GM18907 (cell line): Measurements from ENCODE around the gene CXCL1.

Experiments used
- ATAC-seq: cut with Tn5 transposase; IDR thresholded peaks from one replicate; pipeline ENCODE4 v1.9.1; 2021; ENCODE audit warnings: mild to moderate bottlenecking, moderate library complexity; ENCODE audit not compliant: unreplicated experiment

The CXCL1 gene

DNA sequence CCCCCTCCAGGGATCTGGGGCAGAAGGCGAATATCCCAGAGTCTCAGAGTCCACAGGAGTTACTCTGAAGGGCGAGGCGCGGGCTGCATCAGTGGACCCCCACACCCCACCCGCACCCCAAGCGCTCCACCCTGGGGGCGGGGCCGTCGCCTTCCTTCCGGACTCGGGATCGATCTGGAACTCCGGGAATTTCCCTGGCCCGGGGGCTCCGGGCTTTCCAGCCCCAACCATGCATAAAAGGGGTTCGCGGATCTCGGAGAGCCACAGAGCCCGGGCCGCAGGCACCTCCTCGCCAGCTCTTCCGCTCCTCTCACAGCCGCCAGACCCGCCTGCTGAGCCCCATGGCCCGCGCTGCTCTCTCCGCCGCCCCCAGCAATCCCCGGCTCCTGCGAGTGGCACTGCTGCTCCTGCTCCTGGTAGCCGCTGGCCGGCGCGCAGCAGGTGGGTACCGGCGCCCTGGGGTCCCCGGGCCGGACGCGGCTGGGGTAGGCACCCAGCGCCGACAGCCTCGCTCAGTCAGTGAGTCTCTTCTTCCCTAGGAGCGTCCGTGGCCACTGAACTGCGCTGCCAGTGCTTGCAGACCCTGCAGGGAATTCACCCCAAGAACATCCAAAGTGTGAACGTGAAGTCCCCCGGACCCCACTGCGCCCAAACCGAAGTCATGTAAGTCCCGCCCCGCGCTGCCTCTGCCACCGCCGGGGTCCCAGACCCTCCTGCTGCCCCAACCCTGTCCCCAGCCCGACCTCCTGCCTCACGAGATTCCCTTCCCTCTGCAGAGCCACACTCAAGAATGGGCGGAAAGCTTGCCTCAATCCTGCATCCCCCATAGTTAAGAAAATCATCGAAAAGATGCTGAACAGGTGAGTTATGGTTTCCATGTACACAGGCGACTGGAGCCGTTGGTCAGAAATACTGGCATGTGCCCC lies at the start of gene CXCL1:
Gene CXCL1 (plus strand): TSS at position 264 of the 926 bp plus-strand sequence. CDS start 78 bp downstream, at position 342.
- no peak for ATAC-seq

DNA sequence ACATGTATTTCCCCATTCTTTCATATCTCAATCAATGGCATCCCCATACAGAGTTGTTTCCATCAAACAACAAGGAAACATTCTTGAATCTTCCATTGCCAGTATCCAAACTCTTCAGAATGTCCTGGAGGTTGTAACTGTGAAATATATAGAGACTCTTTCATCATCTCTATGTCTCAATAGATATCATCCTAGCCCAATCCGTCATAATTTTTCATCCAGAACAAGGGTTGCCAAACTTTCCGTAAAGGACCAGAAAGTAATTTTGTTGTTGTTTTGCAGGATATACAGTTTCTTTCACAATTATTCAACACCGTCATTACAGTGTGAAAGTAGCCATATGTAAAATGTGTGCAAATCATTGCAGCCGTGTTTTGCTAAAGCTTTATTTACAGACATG lies 47.9 kb upstream of the CXCL1 start:
- ATAC-seq: no peak

DNA sequence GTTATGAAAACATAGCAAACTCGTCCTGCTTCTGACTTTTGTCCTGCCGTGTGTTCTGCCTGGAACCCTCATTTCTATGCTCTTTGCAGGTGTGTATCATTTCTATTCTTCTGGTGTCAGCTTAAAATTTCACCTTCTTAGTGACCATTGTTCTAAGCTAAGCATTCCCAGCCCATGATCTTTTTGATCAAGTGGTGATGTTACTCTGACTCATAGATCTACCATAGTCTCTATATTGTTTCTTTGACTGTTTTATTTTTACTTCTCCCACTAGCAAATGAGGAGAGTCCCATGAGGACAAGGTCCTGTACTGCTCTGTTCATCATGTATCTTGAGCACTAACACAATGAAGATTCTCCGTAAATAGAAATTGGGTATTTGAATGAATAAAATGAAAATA lies 46.8 kb upstream of the CXCL1 start:
- ATAC-seq: no peak

DNA sequence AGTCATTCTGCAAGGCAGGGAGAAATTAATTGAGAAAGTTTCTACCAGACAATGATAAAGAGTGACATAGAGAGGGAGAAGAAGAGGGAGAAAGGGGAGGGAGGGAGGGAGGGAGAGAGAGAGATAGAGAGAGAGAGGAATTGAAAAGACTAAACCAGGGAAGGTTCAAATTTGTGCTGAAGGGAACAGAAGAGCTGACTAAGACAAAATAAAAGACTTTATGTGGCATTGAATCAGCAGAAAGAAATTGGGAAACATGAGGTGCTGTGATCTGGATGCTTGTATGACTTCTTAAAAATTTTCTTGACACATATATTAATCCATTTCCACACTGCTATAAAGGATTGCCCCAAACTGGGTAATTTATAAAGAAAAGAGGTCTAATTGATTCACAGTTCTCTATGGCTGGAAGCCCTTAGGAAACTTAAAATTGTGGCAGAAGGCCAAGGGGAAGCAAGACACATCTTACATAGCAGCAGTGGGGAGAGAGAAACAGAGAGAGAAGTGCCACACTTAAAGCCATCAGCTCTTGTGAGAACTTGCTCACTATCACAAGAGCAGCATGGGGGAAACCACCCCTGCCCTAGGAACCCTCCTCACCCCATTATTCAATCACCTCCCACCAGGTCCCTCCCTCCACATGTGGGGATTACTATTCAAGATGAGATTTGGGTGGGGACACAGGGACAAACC lies 46.2 kb upstream of the CXCL1 start:
- ATAC-seq: no peak

DNA sequence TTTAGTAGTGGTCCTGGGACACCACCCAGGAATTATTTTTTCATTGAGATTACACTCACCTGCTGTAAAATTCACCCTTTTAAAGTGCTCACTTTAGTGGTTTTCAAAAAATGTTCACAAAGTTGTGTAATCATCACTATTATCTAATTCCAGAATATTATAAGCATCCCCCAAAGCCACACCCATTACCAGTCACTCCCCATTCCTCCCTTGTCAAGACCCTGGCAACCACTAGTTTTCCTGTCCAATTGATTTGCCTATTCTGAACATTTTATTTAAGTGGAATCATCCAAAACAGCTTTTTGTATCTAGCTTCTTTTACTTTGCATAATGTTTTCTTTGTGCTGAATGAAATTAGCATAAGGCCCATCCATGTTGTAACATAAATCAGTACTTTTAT lies 45.4 kb upstream of the CXCL1 start:
- no peak for ATAC-seq

DNA sequence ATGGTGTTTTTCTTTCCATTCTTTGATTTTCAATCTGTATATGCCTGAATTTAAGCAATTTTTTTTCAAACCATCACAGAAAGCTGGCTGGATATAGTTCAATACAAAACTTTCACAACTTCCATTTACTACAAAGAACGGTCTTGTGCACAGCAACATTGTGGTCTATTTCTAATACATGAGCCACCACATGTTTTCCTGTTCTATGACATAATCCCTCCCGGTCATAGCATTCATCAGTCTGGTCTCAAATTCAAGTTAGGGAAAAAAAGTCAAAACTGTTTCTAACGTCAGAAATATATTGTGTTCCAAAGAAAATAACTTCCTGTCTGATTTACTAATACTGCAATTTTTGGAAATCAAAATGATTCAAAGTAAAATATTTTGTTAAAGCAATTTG lies 40.2 kb upstream of the CXCL1 start:
- no peak for ATAC-seq

DNA sequence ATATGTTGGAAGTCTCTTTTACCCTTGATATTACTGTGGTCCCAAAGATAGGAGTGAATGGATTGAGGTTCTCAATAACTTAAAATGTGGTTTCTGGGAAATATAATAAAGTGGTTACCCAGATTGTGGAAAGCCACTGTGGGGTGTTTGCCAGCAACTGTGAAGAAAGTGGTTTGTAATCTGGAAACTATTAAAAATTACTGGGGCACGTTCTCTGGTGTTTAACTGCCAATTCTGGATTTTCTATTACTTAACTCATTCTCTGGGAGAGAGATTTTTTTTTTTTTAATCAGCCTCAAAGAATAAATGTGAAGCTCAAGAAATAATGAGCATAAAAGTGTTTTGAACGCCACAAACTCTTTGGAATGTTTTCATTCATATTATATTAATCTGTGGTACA lies 37.6 kb upstream of the CXCL1 start:
- ATAC-seq: no peak

DNA sequence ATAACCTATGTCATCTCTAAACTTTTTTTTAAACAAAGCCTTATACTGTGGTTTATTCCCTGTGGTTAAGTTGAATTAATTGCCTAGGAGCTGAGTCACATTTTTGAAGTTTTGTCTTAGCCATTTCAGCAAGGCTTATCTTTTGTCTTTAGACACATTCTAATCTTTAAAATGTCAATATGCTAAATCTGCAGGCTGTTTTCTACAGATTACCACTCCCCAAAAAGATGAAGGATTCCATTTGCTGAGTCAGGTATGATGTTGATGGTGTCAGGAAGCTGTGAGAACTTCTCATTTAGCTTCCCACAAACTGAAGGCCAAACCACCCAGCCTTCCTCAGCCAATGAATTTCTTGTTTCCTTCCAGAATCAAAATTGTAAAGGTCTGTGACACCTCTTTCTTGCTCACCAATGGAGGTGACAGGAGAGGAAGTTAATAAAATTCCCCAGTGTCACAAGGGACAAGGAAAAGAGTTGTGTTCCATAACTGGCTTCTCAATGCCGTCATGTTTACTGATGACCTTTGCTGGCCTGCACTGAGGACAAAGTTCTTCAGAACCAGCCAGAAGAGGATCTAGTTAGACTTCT lies 36.4 kb upstream of the CXCL1 start:
- no peak for ATAC-seq

DNA sequence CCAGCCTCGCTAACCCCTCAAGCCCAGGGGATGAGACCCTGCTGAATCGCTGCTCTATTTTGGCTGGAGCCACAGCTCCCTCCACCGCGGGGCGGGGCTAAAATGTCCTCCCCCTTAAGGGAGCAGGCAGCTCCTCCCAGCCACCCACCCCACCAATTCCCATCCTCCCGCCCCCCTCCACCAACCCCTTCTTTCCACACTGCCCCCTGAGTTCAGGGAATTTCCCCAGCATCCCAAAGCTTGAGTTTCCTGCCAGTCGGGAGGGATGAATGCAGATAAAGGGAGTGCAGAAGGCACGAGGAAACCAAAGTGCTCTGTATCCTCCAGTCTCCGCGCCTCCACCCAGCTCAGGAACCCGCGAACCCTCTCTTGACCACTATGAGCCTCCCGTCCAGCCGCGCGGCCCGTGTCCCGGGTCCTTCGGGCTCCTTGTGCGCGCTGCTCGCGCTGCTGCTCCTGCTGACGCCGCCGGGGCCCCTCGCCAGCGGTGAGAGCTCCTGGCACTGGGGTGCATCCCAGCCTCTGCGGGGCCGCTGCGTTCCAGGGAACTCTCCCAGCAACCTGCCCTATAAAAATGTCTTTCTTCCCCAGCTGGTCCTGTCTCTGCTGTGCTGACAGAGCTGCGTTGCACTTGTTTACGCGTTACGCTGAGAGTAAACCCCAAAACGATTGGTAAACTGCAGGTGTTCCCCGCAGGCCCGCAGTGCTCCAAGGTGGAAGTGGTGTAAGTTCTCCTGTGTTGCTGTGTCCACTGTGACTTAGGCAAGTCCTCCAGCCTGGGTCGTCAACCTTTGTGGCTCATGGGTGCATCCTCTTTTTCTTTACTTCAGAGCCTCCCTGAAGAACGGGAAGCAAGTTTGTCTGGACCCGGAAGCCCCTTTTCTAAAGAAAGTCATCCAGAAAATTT lies 32.6 kb upstream of the CXCL1 start, which contains the start of gene CXCL6:
Gene CXCL6 (plus strand): TSS at position 306 of the 907 bp plus-strand sequence. CDS start 73 bp downstream, at position 379.
- no peak for ATAC-seq

DNA sequence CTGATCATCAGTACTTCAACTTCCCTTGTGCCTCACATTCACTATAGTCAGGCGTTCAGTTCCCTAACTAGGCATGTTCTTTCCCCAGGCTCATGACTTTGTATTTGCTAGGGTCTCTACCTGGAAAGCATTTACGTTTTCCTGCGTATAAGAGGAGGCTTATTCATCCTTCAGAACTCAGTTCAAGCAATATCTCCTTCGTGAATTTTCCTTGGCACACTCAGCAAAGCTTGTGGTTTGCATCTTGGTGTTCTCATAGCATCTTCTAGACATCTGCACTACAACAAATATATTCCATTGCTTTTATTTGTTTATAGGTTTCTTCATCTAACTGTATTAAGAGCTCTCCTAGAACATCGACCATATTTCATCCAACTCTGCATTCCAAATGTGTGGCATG lies 30.1 kb upstream of the CXCL1 start:
- no peak for ATAC-seq

DNA sequence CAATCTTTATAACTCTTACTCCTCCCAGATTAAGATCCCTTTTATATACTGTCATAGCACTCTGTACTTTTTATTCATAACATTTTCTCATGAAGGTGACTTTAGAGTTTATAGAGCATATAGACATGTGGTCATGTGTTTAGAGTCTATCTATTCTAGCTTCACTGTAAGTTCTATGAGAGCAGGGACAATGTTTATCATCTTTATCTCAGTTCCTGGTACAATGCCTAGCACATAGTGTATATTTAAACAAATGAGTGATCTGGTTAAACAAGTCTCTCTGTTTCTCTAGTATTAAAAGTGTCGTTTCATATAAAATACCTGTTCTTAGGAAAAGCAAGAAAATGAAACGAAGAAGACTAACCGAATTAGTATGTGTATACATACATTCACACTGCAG lies 29.5 kb upstream of the CXCL1 start:
- no peak for ATAC-seq

DNA sequence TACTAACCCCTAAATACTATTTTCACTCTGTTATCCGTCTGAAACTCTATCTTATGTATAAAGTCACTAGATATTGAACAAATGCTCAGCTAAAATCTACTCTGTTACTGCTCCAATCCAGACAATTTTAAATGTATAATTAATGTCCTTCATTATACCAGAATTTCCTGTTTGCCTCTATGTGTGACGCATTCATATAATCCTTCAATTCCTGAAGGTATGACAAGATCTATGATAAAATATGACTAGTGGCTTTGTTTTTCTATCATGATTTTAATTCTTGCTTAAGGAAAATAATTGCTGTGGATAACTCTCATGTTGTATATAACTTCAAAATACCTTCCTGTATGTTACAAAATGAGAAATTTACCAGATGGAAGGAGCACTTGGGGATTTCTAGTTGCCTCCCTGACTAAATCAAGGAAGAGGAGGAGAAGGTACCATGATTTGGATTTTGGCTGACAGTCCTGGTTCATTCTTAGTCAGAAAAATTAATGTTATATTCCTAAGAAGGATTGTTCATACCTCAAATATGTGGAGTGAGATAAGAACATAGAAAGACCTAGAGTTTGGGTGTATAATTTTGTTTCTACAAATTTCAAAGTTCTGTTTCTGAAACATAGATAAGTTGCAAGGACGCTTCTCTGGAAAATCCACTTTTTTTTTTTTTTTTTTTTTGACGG lies 27.8 kb upstream of the CXCL1 start:
- ATAC-seq: no peak

DNA sequence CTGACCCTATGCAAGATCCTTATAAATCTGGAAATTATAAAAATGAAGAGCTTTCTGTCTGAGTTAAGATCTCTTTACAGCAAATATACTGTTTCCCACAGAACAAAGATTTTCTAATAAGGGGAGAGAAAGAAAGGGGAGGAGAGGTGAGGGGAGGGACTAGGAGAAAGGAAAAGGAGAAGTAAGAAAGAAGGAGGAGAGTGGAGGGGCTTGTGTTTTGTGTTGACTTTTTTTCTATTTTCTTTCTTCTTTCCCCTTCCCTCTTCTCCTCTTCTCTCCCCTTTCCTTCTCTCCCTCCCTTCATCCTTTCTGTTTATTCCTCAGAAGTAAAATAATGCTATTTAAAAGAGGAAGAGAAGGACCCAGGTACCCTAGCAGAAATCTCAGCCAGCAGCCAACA lies 26.5 kb upstream of the CXCL1 start:
- no peak for ATAC-seq

DNA sequence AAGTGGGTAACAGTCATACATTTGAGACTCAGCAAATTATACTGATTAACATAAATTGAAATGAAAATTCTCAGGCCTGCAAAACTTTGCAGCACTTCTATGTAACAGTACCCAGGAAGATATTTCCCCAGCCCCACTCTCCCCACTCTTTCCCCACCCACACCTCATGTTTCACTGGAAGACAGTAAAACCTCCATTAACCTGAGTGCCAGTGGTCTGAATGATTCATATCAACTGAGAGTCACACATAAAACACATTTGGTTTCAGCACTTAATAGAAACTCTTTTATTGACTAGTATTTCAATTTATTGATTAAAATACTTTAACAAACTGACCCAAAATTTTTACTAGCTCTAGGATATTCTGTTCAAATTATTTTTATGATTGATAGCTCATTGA lies 25.8 kb upstream of the CXCL1 start:
- ATAC-seq: no peak

DNA sequence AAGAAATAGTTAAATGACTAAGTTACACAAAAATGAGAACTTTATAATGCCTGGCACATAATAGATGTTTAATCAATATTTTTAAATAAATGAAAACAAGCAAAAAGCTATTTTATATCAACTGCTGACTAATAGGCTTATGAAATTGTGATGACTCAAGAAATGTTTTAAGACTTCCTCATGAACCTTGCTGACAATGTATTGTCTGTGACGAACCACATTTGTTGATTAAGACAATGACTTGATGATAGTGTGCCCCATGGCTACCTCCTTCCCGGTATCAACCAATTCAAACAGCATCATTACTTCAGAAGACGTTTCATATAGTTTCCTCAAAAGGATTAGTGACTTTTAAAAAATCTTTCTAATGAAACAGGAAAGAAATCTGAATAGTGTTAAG lies 24.8 kb upstream of the CXCL1 start:
- no peak for ATAC-seq

DNA sequence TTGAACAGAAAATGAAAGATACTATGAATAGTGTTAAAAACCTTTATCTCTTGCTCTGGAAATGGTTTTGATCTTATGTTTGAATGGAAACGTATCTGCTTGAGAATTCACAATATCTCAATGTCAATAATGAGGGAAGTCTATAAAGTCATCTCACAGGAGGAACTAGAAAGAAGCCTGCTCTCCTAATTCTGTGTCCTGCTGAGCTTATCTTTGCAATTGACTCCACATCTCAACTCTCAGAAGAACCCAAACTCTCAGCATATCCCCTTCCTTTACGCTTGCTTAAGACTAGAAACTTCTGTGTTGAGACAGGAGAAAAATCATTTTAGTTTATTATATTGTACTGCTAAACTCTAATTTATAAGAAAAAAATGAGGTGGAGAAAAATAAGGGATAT lies 24.4 kb upstream of the CXCL1 start:
- no peak for ATAC-seq

DNA sequence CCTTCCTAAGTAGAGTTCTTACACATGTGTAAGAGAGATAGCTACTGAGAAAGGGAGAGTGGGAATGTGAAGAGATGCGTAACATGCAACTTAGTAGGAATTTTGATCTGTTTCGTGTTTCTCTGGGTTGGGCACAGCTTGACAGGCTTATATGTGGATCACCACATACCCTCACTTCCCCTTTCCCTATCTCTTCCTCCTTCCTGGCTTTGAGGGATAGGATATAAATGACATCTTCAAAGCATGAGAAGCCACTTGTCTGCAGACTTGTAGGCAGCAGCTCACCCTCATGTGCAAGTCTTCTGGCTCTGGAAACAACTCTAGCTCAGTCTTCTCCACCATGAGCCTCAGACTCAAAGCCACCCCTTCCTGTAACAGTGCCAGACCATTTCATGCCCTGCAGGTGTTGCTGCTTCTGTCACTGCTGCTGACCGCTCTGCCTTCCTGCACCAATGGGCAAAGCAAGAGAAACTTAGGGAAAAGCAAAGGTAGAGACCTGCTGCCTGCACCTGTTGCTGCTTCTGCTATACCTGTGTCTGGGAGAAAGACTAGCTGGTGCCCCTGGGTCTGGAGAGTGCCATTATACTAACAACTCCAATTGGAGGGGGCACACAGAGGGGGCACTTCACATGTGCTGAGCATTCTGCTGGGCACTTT lies 21.5 kb upstream of the CXCL1 start:
- no peak for ATAC-seq

DNA sequence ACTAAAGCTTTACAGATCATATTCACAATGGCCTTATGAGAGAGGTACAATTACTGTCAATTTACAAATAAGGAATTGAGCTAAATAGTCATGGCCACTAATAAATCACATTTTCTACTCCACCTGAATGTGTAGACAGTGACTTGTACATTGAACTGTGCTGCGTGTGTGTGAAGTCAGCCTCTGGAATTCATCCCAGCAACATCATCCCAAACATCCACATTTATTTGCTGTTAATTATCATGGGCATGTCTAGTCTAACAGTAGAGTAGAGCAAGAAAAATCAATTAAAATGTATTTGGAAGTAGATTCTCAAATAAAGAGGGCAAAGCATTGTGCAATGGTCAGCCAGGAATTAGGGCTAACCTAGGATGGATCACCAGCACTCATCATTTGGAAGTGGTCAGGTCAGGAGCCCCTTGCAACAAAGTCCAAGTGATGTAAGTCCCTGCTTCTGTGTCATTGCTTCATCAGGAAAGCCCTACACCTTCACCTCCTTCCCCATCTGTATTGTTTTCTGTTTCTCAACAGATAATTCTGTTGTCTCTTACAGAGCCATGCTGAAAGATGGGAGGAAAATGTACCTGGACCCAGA lies 20.9 kb upstream of the CXCL1 start:
- ATAC-seq: no peak

DNA sequence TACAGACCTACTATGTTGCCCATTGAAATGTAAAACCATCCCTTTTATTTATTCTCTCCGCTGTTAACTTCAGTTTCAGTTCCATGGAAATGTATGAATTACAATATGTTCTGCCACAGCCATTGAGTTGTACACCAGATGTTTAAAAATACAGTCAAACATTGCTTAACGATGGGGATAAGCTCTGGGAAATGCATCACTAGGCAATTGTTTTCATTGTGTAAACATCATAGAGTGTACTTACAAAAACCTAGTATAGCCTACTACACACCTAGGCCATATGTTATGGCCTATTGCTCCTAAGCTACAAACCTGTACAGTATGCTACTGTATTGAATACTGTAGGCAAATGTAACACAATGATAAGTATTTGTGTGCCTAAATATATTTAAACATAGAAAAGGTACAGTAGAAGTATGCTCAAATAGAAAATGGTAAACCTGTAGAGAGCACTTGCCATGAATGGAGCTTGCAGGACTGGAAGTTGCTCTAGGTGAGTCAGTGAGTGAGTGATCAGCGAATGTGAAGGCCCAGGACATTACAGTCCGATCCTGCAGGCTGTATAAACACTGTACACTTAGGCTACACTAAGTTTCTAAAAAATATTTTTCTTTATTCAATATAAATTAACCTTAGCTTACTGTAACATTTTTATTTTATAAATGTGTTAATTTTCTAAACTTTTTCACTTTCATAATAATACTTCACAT lies 18.8 kb upstream of the CXCL1 start:
- no peak for ATAC-seq
